Esophagus muscularis mucosa (tissue), 4 donors: ENCODE data around the gene SIGLEC10. TPM values are rescaled to one million over a fixed set of nuclear protein-coding genes. Genes with fewer than 3 reads are reported as not detected.

Experiments
- DNase-seq: peaks from one replicate; pipeline ENCODE4 v3.0.0-alpha.2; 2017; ENCODE audit errors: extremely low spot score
- H3K27ac ChIP-seq, 4 donors: fragments of 200-600 bp; sonication (generic); replicated peaks in 1 of 4; 1 replicate in 3 of 4; 2 replicates in 1 of 4; pipeline ENCODE4 v1.5.1; 2016 to 2019; ENCODE audit warnings: mild to moderate bottlenecking in 1 of 4
- H3K27me3 ChIP-seq, 4 donors: fragments of 200-600 bp; sonication (generic); one replicate each; pipeline versions ENCODE4 v1.5.1 to v1.6.0; 2016 to 2019
- H3K36me3 ChIP-seq, 4 donors: fragments of 200-600 bp; sonication (generic); one replicate each; pipeline ENCODE4 v1.5.1; 2016 to 2019
- H3K4me1 ChIP-seq, 4 donors: fragments of 200-600 bp; sonication (generic); one replicate each; pipeline ENCODE4 v1.5.1; 2016 to 2019
- H3K4me3 ChIP-seq, 4 donors: fragments of 200-600 bp; sonication (generic); 1 replicate in 2 of 4; 2 replicates in 2 of 4; pipeline ENCODE4 v1.5.1; 2016 to 2019; ENCODE audit warnings: mild to moderate bottlenecking in 4 of 4, moderate library complexity in 1 of 4
- H3K9me3 ChIP-seq, 4 donors: fragments of 200-600 bp; sonication (generic); 1 replicate in 3 of 4; 2 replicates in 1 of 4; pipeline ENCODE4 v1.5.1; 2016 to 2019
- EP300 ChIP-seq: sonication (generic); formaldehyde crosslinking; IDR thresholded peaks from one replicate; pipeline ENCODE4 v1.6.1; 2017; ENCODE audit warnings: antibody characterized with exemption
- POLR2A ChIP-seq: fragments of 450-650 bp; IDR thresholded peaks from one replicate; pipeline ENCODE4 v1.6.1; 2017; ENCODE audit warnings: antibody characterized with exemption, moderate library complexity, mild to moderate bottlenecking, low read depth
- POLR2AphosphoS5 ChIP-seq, 2 donors: sonication (generic); formaldehyde crosslinking; IDR thresholded peaks; one replicate each; pipeline ENCODE4 v1.6.1; 2017; ENCODE audit warnings: antibody characterized with exemption in 2 of 2
- WGBS: methylation state at CpG from one replicate; pipeline ENCODE4 v1.1.5; 2018; 5-methylcytosine and 5-hydroxymethylcytosine counted together
- intact Hi-C: fragments of 100-400 bp; cut with DNase I; formaldehyde crosslinking; loops from one replicate; pipeline ENCODE4 v1.15.1; 2023
- total RNA-seq, 4 donors: library from RNA; depleted of rRNA; stranded (reverse); fragments of >200 nt; gene quantifications; one replicate each; pipeline versions ENCODE4 v1.1.0 to v1.2.1, GENCODE V29; 2016
- TF ChIP-seq, protein P1 (sequence below), 3 experiments: fragments of 200-600 bp in 2 of 3; fragments of 450-650 bp in 1 of 3; sonication (generic) in 2 of 3; IDR thresholded peaks; one replicate each; pipeline ENCODE4 v1.5.1; 2017 to 2019; ENCODE audit warnings: antibody characterized with exemption in 3 of 3, mild to moderate bottlenecking in 2 of 3, moderate library complexity in 1 of 3

Gene SIGLEC10
- total RNA-seq, 4 donors from 2014 or later = 1.4 to 4.1 (median 2.4) TPM

DNA sequence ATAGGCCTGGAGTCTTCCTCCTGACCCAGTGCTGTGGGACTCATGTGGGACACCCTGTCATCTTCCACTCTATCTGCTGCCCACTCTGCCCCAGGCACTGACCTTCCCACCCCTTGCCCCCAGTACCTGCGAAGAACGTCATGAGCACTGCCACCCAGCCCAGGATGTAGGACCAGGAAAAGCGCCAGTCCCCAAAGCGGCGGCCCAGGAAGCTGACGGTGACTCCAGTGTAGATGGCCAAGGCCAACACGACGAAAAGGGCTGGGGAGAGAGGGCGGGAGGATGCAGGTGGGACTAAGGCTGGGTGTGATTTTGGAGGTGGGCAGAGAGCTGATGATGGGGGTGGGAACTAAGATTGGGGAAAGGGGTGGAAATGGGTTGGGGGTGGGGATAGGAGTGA, 37.1 kb downstream of the SIGLEC10 start:
- intact Hi-C loops = no loop called here
- no peaks in the 10 kb centered on the region for H3K27me3 ChIP-seq
- TF ChIP-seq POLR2AphosphoS5 (IDR thresholded peaks at IDR 0.05) = no peak
- no peaks in the 10 kb centered on the region for H3K4me1 ChIP-seq
- no peak overlapping the region for H3K4me3 ChIP-seq
- H3K9me3 ChIP-seq = peaks cover 0 to 2% (median 0%) of the 10 kb centered on the region in 4 donors
- H3K36me3 ChIP-seq = no peaks in the 10 kb centered on the region
- H3K27ac ChIP-seq = no peak overlapping the region
- no peak for DNase-seq
- WGBS = 88% methylated on average over 9 of the region's 9 CpGs

DNA sequence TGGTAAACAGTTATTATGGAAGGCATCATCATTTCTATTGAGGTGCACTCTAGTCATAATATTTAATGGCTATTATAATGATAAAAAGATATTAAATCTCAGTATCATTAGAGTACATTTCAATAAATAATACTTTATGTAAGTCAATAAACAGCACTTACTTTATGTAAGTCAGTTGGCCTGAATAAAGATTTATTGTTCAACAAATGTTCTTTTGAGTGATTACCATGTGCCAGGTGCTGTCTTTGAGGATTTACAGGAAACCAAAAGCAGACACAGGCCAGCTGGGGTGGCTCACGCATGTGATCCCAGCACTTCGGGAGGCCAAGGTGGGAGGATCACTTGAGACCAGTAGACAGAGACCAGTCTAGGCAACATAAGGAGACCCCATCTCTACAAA, 40.0 kb downstream of the SIGLEC10 start:
- intact Hi-C loops = no loop called here
- WGBS = 81% methylated on average over 2 of the region's 2 CpGs
- no peaks in the 10 kb centered on the region for H3K4me1 ChIP-seq
- DNase-seq = no peak
- TF ChIP-seq POLR2A (no peak), EP300 (no peak), POLR2AphosphoS5 (IDR thresholded peaks at IDR 0.05) (no peak)
- TF ChIP-seq, protein P1, sequence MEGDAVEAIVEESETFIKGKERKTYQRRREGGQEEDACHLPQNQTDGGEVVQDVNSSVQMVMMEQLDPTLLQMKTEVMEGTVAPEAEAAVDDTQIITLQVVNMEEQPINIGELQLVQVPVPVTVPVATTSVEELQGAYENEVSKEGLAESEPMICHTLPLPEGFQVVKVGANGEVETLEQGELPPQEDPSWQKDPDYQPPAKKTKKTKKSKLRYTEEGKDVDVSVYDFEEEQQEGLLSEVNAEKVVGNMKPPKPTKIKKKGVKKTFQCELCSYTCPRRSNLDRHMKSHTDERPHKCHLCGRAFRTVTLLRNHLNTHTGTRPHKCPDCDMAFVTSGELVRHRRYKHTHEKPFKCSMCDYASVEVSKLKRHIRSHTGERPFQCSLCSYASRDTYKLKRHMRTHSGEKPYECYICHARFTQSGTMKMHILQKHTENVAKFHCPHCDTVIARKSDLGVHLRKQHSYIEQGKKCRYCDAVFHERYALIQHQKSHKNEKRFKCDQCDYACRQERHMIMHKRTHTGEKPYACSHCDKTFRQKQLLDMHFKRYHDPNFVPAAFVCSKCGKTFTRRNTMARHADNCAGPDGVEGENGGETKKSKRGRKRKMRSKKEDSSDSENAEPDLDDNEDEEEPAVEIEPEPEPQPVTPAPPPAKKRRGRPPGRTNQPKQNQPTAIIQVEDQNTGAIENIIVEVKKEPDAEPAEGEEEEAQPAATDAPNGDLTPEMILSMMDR (IDR thresholded peaks at IDR 0.05) = no peak
- H3K36me3 ChIP-seq = no peaks in the 10 kb centered on the region
- no peaks in the 10 kb centered on the region for H3K27me3 ChIP-seq
- no peak overlapping the region for H3K4me3 ChIP-seq
- no peak overlapping the region for H3K27ac ChIP-seq
- peaks cover 0 to 2% (median 0%) of the 10 kb centered on the region in 4 donors for H3K9me3 ChIP-seq

DNA sequence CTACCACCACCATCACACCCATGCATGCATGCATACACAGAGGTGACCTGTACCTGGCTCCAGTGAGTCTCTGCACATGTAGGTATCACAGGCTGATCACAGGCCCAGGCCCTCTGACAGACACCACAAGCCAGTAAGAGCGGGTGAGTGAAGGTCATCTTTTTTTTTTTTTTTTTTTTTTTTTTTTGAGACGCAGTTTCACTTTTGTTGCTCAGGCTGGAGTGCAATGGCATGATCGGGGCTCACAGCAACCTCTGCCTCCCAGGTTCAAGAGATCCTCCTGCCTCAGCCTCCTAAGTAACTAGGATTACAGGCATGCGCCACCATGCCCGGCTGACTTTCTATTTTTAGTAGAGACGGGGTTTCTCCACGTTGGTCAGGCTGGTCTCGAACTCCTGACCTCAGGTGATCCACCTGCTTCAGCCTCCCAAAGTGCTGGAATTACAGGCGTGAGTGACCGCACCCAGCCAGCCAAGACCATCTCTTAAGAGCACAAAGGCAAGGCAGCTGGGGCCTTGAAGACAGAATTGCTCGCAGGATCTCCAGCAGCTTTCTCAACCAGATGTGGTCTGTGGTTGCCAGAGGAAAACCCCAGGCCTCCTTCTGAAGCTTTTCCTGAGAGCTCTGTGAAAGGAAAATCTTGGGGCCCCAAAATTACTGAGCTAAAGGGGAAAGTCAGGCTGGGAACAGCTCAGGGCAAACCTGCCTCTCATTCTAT, 41.8 kb downstream of the SIGLEC10 start:
- H3K27ac ChIP-seq = no peak overlapping the region
- no peak for DNase-seq
- H3K9me3 ChIP-seq = no peaks in the 10 kb centered on the region
- H3K36me3 ChIP-seq = no peaks in the 10 kb centered on the region
- H3K27me3 ChIP-seq = no peaks in the 10 kb centered on the region
- intact Hi-C loops = no loop called here
- H3K4me3 ChIP-seq = no peak overlapping the region
- TF ChIP-seq POLR2A = no peak
- no peak for TF ChIP-seq POLR2AphosphoS5 (IDR thresholded peaks at IDR 0.05)
- TF ChIP-seq, protein P1 (IDR thresholded peaks at IDR 0.05) = no peak
- no peak for TF ChIP-seq EP300
- no peaks in the 10 kb centered on the region for H3K4me1 ChIP-seq
- 85% methylated on average over 11 of the region's 11 CpGs for WGBS

DNA sequence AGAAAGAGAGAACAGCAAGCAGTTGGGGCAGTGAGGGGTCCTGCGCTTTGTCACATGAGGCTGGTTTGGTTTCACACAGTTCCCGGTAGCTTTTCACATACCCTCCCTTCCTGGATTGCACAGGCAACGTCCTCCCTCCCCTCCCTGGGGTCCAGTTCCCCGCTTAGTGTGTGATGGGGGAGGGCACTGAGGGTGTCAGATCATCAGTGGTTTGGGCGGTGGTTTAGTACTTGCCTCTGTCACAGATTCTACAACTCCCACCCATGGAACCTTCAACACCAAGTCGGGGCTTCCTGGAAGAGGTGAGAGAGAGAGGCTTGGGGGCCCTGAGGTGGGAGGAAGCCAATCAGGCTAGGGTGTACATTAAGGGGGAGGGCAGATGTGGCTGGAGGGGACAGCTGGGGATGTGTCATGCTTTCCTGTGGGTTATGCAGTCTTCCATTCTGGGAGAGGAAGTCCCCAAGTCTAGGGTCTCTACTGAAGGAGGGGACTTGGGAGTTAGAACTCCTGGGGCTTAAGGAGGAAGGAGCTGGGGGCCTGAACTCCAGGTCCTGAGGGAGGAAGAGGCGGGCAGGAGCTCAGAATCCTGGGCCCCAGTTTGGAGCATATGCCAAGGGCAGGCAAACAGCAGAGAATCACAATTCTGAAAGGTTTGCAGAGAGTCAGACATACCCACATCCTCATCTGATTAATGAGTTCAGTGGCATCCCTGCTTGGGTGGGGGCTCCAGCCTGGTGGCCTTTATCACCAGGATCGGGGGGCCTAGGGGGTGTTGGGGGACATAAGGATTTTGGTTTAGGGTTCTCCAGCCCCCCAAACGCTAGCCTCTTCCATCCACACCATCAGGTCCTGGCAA, 44.6 kb downstream of the SIGLEC10 start, which contains the start of gene NKG7:
Gene NKG7 (minus strand): TSS at position 6 of the 856 bp plus-strand sequence. CDS start 119 bp downstream, outside the sequence.
- intact Hi-C loops = no loop called here
- Histone ChIP-seq H3K27ac (no peak within 1 kb of the TSS), H3K36me3 (no peaks in the 10 kb centered on the region), H3K9me3 (no peaks in the 10 kb centered on the region), H3K4me1 (peaks cover 0 to 9% (median 7%) of the 10 kb centered on the region in 4 donors), H3K4me3 (no peak within 1 kb of the TSS), H3K27me3 (no peaks in the 10 kb centered on the region)
- DNase-seq = no peak
- 44% methylated on average over 8 of the region's 9 CpGs for whole genome bisulfite sequencing
- TF ChIP-seq POLR2A = no peak
- TF ChIP-seq EP300 = no peak

DNA sequence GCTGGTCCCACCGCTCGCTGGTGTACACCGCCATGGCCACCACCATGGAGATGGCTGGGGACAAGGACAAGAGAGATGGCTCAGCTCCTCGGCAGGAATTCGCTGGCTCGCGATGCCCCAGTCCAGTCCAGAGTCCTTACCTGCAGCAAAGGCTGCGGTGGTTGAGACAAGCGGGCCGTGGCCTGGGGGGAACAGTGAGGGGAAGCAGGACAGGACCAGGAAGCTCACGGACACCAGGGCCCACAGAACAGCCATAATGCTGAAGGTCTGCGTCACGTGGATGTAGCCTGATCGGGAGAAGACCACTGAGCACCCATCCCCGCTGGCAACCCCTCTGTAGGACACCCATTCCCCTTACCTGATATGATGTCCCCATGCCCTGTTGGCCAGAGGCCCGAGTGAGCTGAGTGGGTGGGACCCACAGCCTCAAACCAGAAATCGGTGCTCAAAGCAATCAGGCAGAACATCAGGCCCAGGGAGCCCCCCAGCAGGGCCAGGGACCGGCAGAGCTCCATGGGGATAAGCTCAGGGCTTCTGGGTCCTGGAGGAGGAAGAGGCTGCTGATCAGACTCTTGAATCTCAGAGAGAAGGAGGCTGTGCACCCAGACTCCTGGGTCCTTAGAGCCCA, 45.3 kb downstream of the SIGLEC10 start:
- Histone ChIP-seq H3K9me3 (no peaks in the 10 kb centered on the region), H3K27me3 (no peaks in the 10 kb centered on the region), H3K4me3 (no peak overlapping the region), H3K36me3 (no peaks in the 10 kb centered on the region), H3K4me1 (peaks cover 0 to 10% (median 8%) of the 10 kb centered on the region in 4 donors), H3K27ac (no peak overlapping the region)
- DNase-seq = no peak
- no peak for TF ChIP-seq EP300
- TF ChIP-seq, protein P1 (IDR thresholded peaks at IDR 0.05) = no peak
- TF ChIP-seq POLR2A = no peak
- TF ChIP-seq POLR2AphosphoS5 (IDR thresholded peaks at IDR 0.05) = no peak
- WGBS = 88% methylated on average over 13 of the region's 18 CpGs
- intact Hi-C loops = no loop called here
